ENCODE results near the gene MAGI2. TPM values are rescaled to one million over a fixed set of nuclear protein-coding genes. Genes with fewer than 3 reads are reported as not detected.
A peak's percentile ranks its signal among the peaks of the same experiment; 100 is the strongest.
"Not testable (repeated sequence)": the region's sequence is repeated elsewhere in the genome, so short reads cannot be mapped to it uniquely, and the experiment has no call there.

MAGI2 gene
- total and polyA plus RNA-seq, 4 donors, result 43.4 to 61.3 (median 50.1) TPM

DNA sequence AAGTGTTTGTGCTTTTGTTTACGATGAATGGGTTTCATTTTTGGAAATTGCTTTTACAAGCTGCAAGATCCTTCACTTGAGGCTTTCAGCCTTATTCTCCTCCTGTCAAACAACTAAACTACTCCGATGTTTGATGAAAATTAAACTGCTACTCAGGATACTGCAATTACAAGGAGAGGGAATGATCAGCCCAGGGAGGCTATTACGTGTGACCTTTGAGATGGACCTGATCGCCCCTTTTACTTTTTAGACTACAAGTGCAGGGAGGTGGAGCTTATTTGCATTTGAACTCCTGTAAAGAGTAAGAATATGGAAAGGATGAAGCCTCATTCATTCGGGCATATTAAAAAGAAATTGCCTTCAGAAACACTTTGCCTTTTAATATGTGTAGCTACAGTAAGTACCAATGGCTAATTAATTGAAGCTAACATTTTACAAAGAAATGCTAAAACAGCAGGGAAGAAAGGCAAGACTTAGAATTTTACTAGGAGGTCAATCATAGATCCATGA lies 1435.8 kb downstream of the MAGI2 start:
- peak in 2 of 6 donors; percentile 18 to 66 for DNase-seq (ENCODE audit: low read depth in 4 of 6, low spot score in 6 of 6)
- no peaks in the 10 kb centered on the region for H3K9me3 ChIP-seq (ENCODE audit: control insufficient read depth, insufficient read depth, low read length)
- H3K4me3 ChIP-seq (ENCODE audit: low read depth, low read length), result no peak overlapping the region
- H3K36me3 ChIP-seq (ENCODE audit: control insufficient read depth, insufficient read depth, low read length), result no peaks in the 10 kb centered on the region
- peaks cover 8% of the 10 kb centered on the region for H3K4me1 ChIP-seq (ENCODE audit: control insufficient read depth, insufficient read depth, low read length)
- no peak overlapping the region for H3K27ac ChIP-seq (ENCODE audit: low read depth, low read length)
- H3K27me3 ChIP-seq (ENCODE audit: control insufficient read depth, insufficient read depth, low read length), result no peaks in the 10 kb centered on the region
- WGBS (ENCODE audit: insufficient coverage), result no CpG with 5 or more reads among the region's 5 CpGs

DNA sequence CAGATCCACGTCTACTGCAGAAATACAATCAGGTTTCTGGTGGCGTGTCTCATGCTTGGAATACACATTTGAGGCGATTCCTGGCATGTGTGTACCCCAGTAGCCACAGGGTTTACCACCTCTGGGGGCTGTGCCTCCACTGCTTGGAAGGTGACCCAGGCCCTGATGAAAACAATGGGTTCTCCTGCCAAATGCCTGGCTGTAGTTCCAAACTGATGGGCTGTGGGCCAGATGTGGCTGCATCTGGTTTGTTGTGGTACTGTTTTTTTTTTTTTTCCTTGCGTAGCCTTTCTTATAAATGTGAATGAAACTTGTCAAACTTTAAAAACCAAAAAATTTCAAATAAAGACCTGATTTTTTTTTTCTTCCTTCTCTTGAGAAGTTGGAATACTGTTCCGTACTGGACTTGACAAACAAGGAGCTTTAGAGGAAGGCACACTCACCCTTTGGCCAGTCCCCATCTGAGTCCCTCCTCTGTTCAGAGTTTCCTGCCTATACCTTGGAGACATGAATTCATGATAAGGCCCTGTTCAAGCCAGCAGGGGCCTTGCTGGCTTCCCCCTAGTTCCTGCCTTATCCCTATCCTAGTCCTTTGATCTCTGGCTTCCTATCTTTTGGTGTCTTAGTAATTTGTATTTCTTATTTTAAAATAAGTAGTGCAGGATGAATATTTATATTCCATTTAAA lies 1437.8 kb downstream of the MAGI2 start:
- peaks cover 8% of the 10 kb centered on the region for H3K4me1 ChIP-seq (ENCODE audit: control insufficient read depth, insufficient read depth, low read length)
- no peak for DNase-seq (ENCODE audit: low read depth in 4 of 6, low spot score in 6 of 6)
- WGBS (ENCODE audit: insufficient coverage), result 85% methylated on average over 4 of the region's 5 CpGs

DNA sequence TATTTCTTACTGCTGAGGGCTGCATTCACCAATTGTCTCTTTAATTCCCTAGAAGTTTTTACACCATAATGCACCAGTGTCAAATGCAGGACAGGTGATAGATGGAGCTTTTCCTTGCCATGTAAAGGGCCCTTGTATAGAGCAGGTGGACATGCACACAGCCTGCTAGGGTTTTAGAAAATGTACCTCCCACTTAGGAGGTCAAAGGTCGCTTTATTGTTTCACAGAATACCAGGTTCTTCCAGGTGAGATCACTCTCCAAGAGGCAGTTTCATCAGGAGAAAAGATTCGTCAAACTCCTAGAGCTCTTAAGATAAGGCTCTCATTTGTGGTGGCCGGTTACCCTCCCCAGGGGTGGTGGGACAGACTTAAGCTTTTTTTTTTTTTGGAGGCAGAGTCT lies 1439.1 kb downstream of the MAGI2 start:
- H3K27me3 ChIP-seq (ENCODE audit: control insufficient read depth, insufficient read depth, low read length), result no peaks in the 10 kb centered on the region
- no peaks in the 10 kb centered on the region for H3K9me3 ChIP-seq (ENCODE audit: control insufficient read depth, insufficient read depth, low read length)
- no peaks in the 10 kb centered on the region for H3K36me3 ChIP-seq (ENCODE audit: control insufficient read depth, insufficient read depth, low read length)
- H3K4me3 ChIP-seq (ENCODE audit: low read depth, low read length), result no peak overlapping the region
- DNase-seq (ENCODE audit: low read depth in 4 of 6, low spot score in 6 of 6), result no peak
- no peak overlapping the region for H3K27ac ChIP-seq (ENCODE audit: low read depth, low read length)
- H3K4me1 ChIP-seq (ENCODE audit: control insufficient read depth, insufficient read depth, low read length), result peaks cover 4% of the 10 kb centered on the region
- WGBS (ENCODE audit: insufficient coverage), result 86% methylated on average over 2 of the region's 3 CpGs

More for the DNA sequence above, 1437.8 kb downstream of the MAGI2 start:
- H3K9me3 ChIP-seq (ENCODE audit: control insufficient read depth, insufficient read depth, low read length), result no peaks in the 10 kb centered on the region
- H3K27me3 ChIP-seq (ENCODE audit: control insufficient read depth, insufficient read depth, low read length), result no peaks in the 10 kb centered on the region
- H3K36me3 ChIP-seq (ENCODE audit: control insufficient read depth, insufficient read depth, low read length), result no peaks in the 10 kb centered on the region
- H3K4me3 ChIP-seq (ENCODE audit: low read depth, low read length), result no peak overlapping the region
- H3K27ac ChIP-seq (ENCODE audit: low read depth, low read length), result no peak overlapping the region

DNA sequence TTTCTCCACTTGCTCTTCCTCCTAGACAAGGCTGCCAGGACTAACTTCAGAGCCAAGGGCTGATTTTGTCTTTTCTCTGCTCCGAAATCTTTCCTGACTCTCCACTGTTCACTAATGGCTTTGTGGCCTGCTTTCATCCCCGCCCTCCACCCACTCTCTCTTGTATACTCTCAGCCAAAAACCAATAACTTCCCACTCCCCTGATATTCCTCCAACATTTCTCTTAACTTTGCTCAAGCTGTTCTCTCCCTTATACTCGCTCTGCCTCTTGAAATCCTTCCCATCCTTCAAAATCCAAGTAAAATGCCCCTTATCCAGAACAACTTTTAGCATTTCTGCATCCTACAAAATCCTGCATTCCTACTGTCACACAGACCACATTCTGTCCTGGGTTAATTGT lies 1440.1 kb downstream of the MAGI2 start:
- Histone ChIP-seq H3K4me3 (ENCODE audit: low read depth, low read length) (no peak overlapping the region), H3K36me3 (ENCODE audit: control insufficient read depth, insufficient read depth, low read length) (no peaks in the 10 kb centered on the region), H3K27me3 (ENCODE audit: control insufficient read depth, insufficient read depth, low read length) (no peaks in the 10 kb centered on the region), H3K4me1 (ENCODE audit: control insufficient read depth, insufficient read depth, low read length) (no peaks in the 10 kb centered on the region), H3K27ac (ENCODE audit: low read depth, low read length) (no peak overlapping the region), H3K9me3 (ENCODE audit: control insufficient read depth, insufficient read depth, low read length) (no peaks in the 10 kb centered on the region)
- DNase-seq (ENCODE audit: low read depth in 4 of 6, low spot score in 6 of 6), result peak in 1 of 6 donors; percentile 20
- WGBS (ENCODE audit: insufficient coverage), result 84% methylated on average over 3 of the region's 3 CpGs

DNA sequence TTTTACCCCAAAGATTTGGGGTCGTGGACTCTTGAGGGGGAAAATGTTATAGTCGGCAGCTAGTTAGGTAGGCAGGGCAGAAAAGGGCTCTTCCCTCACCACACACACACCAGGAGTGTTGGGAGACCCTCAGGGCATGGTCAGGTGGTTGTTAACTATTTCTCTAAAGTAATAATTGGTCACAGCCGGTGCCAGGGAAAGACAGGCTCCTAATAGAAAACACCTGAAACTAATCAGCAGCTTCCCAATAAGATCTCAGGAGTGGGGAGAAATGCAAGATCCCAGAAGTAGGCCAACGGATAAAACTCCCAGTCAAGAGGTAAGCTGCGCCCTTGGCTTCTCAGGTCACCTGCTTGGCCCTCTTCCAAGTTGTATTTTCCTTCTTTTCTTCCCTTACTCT lies 1441.8 kb downstream of the MAGI2 start:
- no peaks in the 10 kb centered on the region for H3K27me3 ChIP-seq (ENCODE audit: control insufficient read depth, insufficient read depth, low read length)
- 79% methylated on average over 2 of the region's 5 CpGs for WGBS (ENCODE audit: insufficient coverage)
- no peak for DNase-seq (ENCODE audit: low read depth in 4 of 6, low spot score in 6 of 6)
- no peaks in the 10 kb centered on the region for H3K9me3 ChIP-seq (ENCODE audit: control insufficient read depth, insufficient read depth, low read length)
- H3K27ac ChIP-seq (ENCODE audit: low read depth, low read length), result no peak overlapping the region
- H3K4me1 ChIP-seq (ENCODE audit: control insufficient read depth, insufficient read depth, low read length), result no peaks in the 10 kb centered on the region
- no peaks in the 10 kb centered on the region for H3K36me3 ChIP-seq (ENCODE audit: control insufficient read depth, insufficient read depth, low read length)
- H3K4me3 ChIP-seq (ENCODE audit: low read depth, low read length), result no peak overlapping the region

DNA sequence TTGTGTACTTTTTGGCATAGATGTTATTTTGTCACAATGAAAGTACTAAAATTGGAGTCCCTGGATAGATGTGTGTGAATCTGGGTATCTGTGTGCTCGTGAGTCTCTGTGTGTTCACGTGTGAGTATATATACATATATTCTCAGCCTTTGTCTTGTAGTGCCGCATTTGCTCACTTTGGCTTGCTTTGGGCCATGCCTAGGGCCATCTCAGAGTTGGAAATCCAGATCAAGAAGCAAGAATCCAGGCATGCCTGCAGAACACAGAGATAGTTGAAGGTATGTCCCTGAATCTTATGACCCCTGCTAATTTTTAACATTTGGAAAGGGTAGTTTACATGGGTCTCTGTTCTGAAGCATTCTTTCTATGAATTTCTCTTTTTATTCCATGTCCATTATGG lies 1446.2 kb downstream of the MAGI2 start:
- WGBS (ENCODE audit: insufficient coverage), result no CpG with 5 or more reads among the region's 3 CpGs
- Histone ChIP-seq H3K36me3 (ENCODE audit: control insufficient read depth, insufficient read depth, low read length) (no peaks in the 10 kb centered on the region), H3K27ac (ENCODE audit: low read depth, low read length) (no peak overlapping the region), H3K27me3 (ENCODE audit: control insufficient read depth, insufficient read depth, low read length) (no peaks in the 10 kb centered on the region), H3K4me1 (ENCODE audit: control insufficient read depth, insufficient read depth, low read length) (no peaks in the 10 kb centered on the region), H3K9me3 (ENCODE audit: control insufficient read depth, insufficient read depth, low read length) (no peaks in the 10 kb centered on the region), H3K4me3 (ENCODE audit: low read depth, low read length) (no peak overlapping the region)
- no peak for DNase-seq (ENCODE audit: low read depth in 4 of 6, low spot score in 6 of 6)

DNA sequence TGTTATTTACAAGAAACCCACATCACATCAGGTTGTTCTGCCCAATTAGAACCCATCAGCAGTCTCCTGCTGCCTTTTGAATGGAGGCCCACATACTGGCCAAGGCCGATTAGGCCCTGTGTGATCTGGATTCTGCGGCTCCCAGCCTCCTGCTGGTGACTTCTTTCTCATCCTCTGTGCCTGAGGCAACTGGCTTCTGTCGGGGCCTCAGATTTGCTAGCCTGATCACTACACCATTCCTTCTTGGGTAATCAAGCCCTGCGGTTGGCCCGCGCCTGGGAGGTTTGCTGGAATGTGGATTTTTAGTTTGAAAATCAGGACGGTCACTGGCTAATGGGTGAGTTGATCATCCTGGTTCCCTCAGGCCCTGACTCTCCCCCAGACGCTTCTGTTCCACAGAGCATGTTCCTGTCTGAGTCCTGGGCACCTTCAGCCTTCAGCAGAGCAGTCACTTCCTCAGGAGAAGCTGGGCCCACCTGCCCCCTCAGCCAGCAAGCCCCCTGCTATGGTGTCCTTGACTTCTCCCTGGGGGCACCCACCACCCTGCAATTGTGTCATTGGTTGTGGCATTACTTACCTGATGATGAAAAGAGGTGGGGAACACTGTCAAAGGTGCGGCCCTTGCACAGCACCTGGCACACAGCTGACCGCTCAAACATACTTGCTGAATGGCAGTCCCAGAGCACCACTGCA lies 1447.3 kb downstream of the MAGI2 start:
- Histone ChIP-seq H3K4me1 (ENCODE audit: control insufficient read depth, insufficient read depth, low read length) (no peaks in the 10 kb centered on the region), H3K4me3 (ENCODE audit: low read depth, low read length) (no peak overlapping the region), H3K36me3 (ENCODE audit: control insufficient read depth, insufficient read depth, low read length) (no peaks in the 10 kb centered on the region), H3K27me3 (ENCODE audit: control insufficient read depth, insufficient read depth, low read length) (no peaks in the 10 kb centered on the region), H3K9me3 (ENCODE audit: control insufficient read depth, insufficient read depth, low read length) (no peaks in the 10 kb centered on the region), H3K27ac (ENCODE audit: low read depth, low read length) (no peak overlapping the region)
- DNase-seq (ENCODE audit: low read depth in 4 of 6, low spot score in 6 of 6), result no peak
- WGBS (ENCODE audit: insufficient coverage), result 85% methylated on average over 5 of the region's 10 CpGs

DNA sequence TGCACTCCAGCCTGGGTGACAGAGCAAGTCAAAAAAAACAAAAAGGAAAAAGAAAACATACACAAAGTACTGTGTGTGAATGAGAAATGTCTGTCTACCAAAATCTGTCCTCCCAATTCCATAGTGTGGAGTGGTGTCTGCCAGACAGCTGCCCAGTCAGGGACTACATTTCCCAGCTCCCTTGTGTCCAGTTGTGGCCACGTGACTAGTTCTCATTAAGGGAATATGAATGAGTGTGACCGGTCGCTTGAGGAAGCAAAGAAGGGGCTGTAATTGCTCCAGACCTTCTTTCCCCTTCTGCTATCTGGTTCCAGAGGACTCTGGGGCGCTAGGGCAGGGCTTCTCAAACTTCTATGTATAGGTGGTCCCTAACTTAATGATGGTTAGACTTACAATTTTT lies 1450.8 kb downstream of the MAGI2 start:
- no peaks in the 10 kb centered on the region for H3K27me3 ChIP-seq (ENCODE audit: control insufficient read depth, insufficient read depth, low read length)

DNA sequence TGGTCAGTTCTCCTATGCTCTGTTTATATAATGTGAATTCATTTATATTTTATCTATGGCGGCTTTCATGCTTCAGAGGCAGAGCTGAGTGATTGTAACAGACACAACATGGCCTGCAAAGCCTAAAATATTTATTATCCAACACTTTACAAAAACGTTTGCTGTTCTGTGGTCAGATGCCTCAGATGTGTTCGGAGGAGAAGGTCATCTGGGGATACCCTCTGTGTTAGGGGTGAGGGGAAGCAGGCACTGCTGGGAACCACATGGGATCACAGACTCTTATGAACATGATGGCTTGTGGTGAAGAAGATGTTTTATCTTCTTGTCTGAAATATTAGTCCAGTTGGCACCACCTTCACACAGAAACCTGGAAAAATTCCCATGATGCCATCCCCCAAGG lies 1451.4 kb downstream of the MAGI2 start:
- Histone ChIP-seq H3K9me3 (ENCODE audit: control insufficient read depth, insufficient read depth, low read length) (no peaks in the 10 kb centered on the region), H3K27me3 (ENCODE audit: control insufficient read depth, insufficient read depth, low read length) (no peaks in the 10 kb centered on the region), H3K4me1 (ENCODE audit: control insufficient read depth, insufficient read depth, low read length) (no peaks in the 10 kb centered on the region), H3K4me3 (ENCODE audit: low read depth, low read length) (no peak overlapping the region), H3K36me3 (ENCODE audit: control insufficient read depth, insufficient read depth, low read length) (no peaks in the 10 kb centered on the region), H3K27ac (ENCODE audit: low read depth, low read length) (no peak overlapping the region)
- no peak for DNase-seq (ENCODE audit: low read depth in 4 of 6, low spot score in 6 of 6)
- WGBS (ENCODE audit: insufficient coverage), result no CpG with 5 or more reads among the region's 3 CpGs

More for the DNA sequence above, 1450.8 kb downstream of the MAGI2 start:
- Histone ChIP-seq H3K9me3 (ENCODE audit: control insufficient read depth, insufficient read depth, low read length) (no peaks in the 10 kb centered on the region), H3K36me3 (ENCODE audit: control insufficient read depth, insufficient read depth, low read length) (no peaks in the 10 kb centered on the region), H3K27ac (ENCODE audit: low read depth, low read length) (no peak overlapping the region), H3K4me3 (ENCODE audit: low read depth, low read length) (no peak overlapping the region), H3K4me1 (ENCODE audit: control insufficient read depth, insufficient read depth, low read length) (no peaks in the 10 kb centered on the region)
- no CpG with 5 or more reads among the region's 4 CpGs for WGBS (ENCODE audit: insufficient coverage)
- no peak for DNase-seq (ENCODE audit: low read depth in 4 of 6, low spot score in 6 of 6)

DNA sequence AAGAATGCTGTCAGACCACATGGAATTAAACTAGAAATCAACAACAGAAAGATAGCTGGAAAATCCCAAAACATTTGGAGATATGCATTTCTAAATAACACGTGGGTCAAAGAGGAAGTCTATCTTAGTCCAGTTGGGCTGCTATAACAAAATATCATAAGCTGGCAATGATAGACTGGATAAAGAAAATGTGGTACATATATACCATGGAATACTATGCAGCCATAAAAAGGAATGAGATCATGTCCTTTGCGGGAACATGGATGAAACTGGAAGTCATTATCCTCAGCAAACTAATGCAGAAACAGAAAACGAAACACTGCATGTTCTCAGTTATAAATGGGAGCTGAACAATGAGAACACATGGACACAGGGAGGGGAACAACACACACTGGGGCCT lies 1454.3 kb downstream of the MAGI2 start:
- not testable (repeated sequence) for H3K4me3 ChIP-seq (ENCODE audit: low read depth, low read length); H3K27me3 ChIP-seq (ENCODE audit: control insufficient read depth, insufficient read depth, low read length); DNase-seq (ENCODE audit: low read depth in 4 of 6, low spot score in 6 of 6); H3K27ac ChIP-seq (ENCODE audit: low read depth, low read length); H3K4me1 ChIP-seq (ENCODE audit: control insufficient read depth, insufficient read depth, low read length); H3K36me3 ChIP-seq (ENCODE audit: control insufficient read depth, insufficient read depth, low read length); H3K9me3 ChIP-seq (ENCODE audit: control insufficient read depth, insufficient read depth, low read length)
- no CpG with 5 or more reads among the region's 3 CpGs for WGBS (ENCODE audit: insufficient coverage)

All from spinal cord (tissue), 10 donors.